A673 (cell line): Measurements from ENCODE around the gene UPK1B. TPM values are rescaled to one million over a fixed set of nuclear protein-coding genes. Genes with fewer than 3 reads are reported as not detected.

Experiments
- BruUV-seq: library from RNA; stranded (reverse); fragments of 400-500 nt; replicated peaks from 2 replicates; lab custom pipeline; 2021; lab: Mats Ljungman, UMichigan
- CTCF ChIA-PET: fragments of 300-600 bp; sonication (Branson Sonifier 250); formaldehyde crosslinking; loops from one replicate; lab custom pipeline; 2022; ENCODE audit warnings: antibody characterized with exemption; lab: Charles Lee
- POLR2A ChIA-PET: fragments of 300-600 bp; sonication (Branson Sonifier 250); formaldehyde crosslinking; loops from one replicate; lab custom pipeline; 2022; ENCODE audit warnings: antibody characterized with exemption; ENCODE audit not compliant: low non-redundant PET; lab: Charles Lee
- DNase-seq: peaks from one replicate; pipeline ENCODE4 v3.0.0-alpha.2; 2015; ENCODE audit warnings: low spot score
- H3K27ac ChIP-seq: fragments of 200-600 bp; sonication (generic); 2 replicates; pipeline ENCODE4 v1.5.1; 2016; ENCODE audit warnings: mixed run types, low read depth, mild to moderate bottlenecking, mixed read lengths, antibody characterized with exemption, low read length; ENCODE audit not compliant: poor library complexity, severe bottlenecking
- H3K27me3 ChIP-seq: fragments of 200-600 bp; sonication (generic); replicated peaks from 2 replicates; pipeline ENCODE4 v1.6.1; 2017; ENCODE audit warnings: mixed run types, low read depth, mild to moderate bottlenecking, mixed read lengths, antibody characterized with exemption, low read length; ENCODE audit not compliant: insufficient read depth, poor library complexity
- H3K36me3 ChIP-seq: fragments of 200-600 bp; sonication (generic); 2 replicates; pipeline ENCODE4 v1.6.1; 2016; ENCODE audit warnings: mixed run types, mild to moderate bottlenecking, mixed read lengths, antibody characterized with exemption, low read length; ENCODE audit not compliant: insufficient read depth, poor library complexity, severe bottlenecking
- H3K4me1 ChIP-seq: fragments of 200-600 bp; sonication (generic); 2 replicates; pipeline ENCODE4 v1.6.1; 2017; ENCODE audit warnings: mixed run types, mild to moderate bottlenecking, mixed read lengths, antibody characterized with exemption, low read length; ENCODE audit not compliant: insufficient read depth, poor library complexity, severe bottlenecking
- H3K4me3 ChIP-seq: fragments of 200-600 bp; sonication (generic); 2 replicates; pipeline ENCODE4 v1.5.1; 2016; ENCODE audit warnings: low read depth, mixed run types, mild to moderate bottlenecking, mixed read lengths, low read length; ENCODE audit not compliant: poor library complexity, severe bottlenecking
- H3K9me3 ChIP-seq: fragments of 200-600 bp; sonication (generic); 2 replicates; pipeline ENCODE4 v1.6.1; 2016; ENCODE audit warnings: mixed run types, low read depth, mild to moderate bottlenecking, mixed read lengths, antibody characterized with exemption, low read length; ENCODE audit not compliant: poor library complexity, severe bottlenecking
- CTCF ChIP-seq: fragments of 300-800, 200-600 bp; sonication (generic); conservative IDR thresholded peaks from 2 replicates; pipeline ENCODE4 v1.5.1; 2017; ENCODE audit warnings: low read depth, mild to moderate bottlenecking, antibody characterized with exemption, low read length, moderate library complexity, mixed read lengths
- EZH2 ChIP-seq: fragments of 200-600 bp; sonication (generic); IDR thresholded peaks from 2 replicates; pipeline ENCODE4 v1.6.1; 2017; ENCODE audit warnings: borderline replicate concordance, low read depth, mild to moderate bottlenecking, mixed read lengths, antibody characterized with exemption, low read length; ENCODE audit not compliant: poor library complexity, severe bottlenecking
- intact Hi-C: fragments of 100-400 bp; cut with micrococcal nuclease; formaldehyde crosslinking; loops from one replicate; pipeline ENCODE4 v1.10.0; 2022; ENCODE audit not compliant: unreplicated experiment
- total RNA-seq: library from RNA; stranded (reverse); gene quantifications from 2 replicates; pipeline ENCODE4 v1.2.3, GENCODE V29; 2021

The UPK1B gene
- total RNA-seq, 1 experiment from 2014 or later, result not detected

GRCh38 chr3:119225121-119225520 is 51.7 kb downstream of the UPK1B start:
- intact Hi-C loops, result no loop called here
- H3K9me3 ChIP-seq, result no peaks in the 10 kb centered on the region
- H3K4me1 ChIP-seq, result no peaks in the 10 kb centered on the region
- peaks cover 7% of the 10 kb centered on the region for H3K36me3 ChIP-seq
- ChIA-PET POLR2A (no interaction called here), CTCF (no interaction called here)
- H3K4me3 ChIP-seq, result no peak overlapping the region
- no peak overlapping the region for H3K27ac ChIP-seq
- no peak for TF ChIP-seq EZH2
- TF ChIP-seq CTCF, result no peak
- no TSS peak for BruUV-seq
- DNase-seq, result no peak
- no peaks in the 10 kb centered on the region for H3K27me3 ChIP-seq

- H3K4me1 ChIP-seq, result no peaks in the 10 kb centered on the region
- no peaks in the 10 kb centered on the region for H3K27me3 ChIP-seq
- no peak overlapping the region for H3K4me3 ChIP-seq
- CTCF ChIA-PET, result no interaction called here
- POLR2A ChIA-PET, result no interaction called here
- no peaks in the 10 kb centered on the region for H3K9me3 ChIP-seq
- H3K27ac ChIP-seq, result no peak overlapping the region
- no peak for DNase-seq
- intact Hi-C loops, result no loop called here
- H3K36me3 ChIP-seq, result peaks cover 7% of the 10 kb centered on the region
- TF ChIP-seq CTCF (no peak), EZH2 (no peak)
- BruUV-seq, result no TSS peak
These were observed 53.9 kb downstream of the UPK1B start for GRCh38 chr3:119227070-119227850.

- intact Hi-C loops, result no loop called here
These were observed 55.2 kb downstream of the UPK1B start for GRCh38 chr3:119228373-119229145.

More at GRCh38 chr3:119228373-119229145, 55.2 kb downstream of the UPK1B start:
- no peaks in the 10 kb centered on the region for H3K4me1 ChIP-seq
- DNase-seq, result no peak
- TF ChIP-seq EZH2 (no peak), CTCF (no peak)
- no TSS peak for BruUV-seq
- ChIA-PET CTCF (no interaction called here), POLR2A (interaction anchor here (0.7 kb wide), 1 partner anchor 13 kb away, joined by 3 read pairs; no protein-coding TSS in a partner anchor)
- no peak overlapping the region for H3K4me3 ChIP-seq
- H3K27ac ChIP-seq, result no peak overlapping the region
- no peaks in the 10 kb centered on the region for H3K27me3 ChIP-seq
- H3K9me3 ChIP-seq, result no peaks in the 10 kb centered on the region
- peaks cover 7% of the 10 kb centered on the region for H3K36me3 ChIP-seq
